ENCODE results near the gene SPRR4.

The SPRR4 gene

GRCh38 chr1:152953761-152954160 lies 16.7 kb upstream of the SPRR4 start:
- TF ChIP-seq CEBPB (IDR thresholded peaks at IDR 0.05) (no peak), REST (IDR thresholded peaks at IDR 0.05; ENCODE audit: low read depth) (no peak), EP300 (IDR thresholded peaks at IDR 0.05; ENCODE audit: borderline replicate concordance) (no peak), RAD21 (IDR thresholded peaks at IDR 0.05; ENCODE audit: low read depth) (no peak), MAX (IDR thresholded peaks at IDR 0.05) (no peak), NFIC (IDR thresholded peaks at IDR 0.05) (no peak), TAF1 (IDR thresholded peaks at IDR 0.05; ENCODE audit: low read depth) (no peak), EGR1 (IDR thresholded peaks at IDR 0.05) (no peak), TCF12 (IDR thresholded peaks at IDR 0.05; ENCODE audit: low read depth) (no peak), YY1 (IDR thresholded peaks at IDR 0.05; ENCODE audit: low read depth) (no peak), ZBTB7A (IDR thresholded peaks at IDR 0.05; ENCODE audit: low read depth) (no peak), FOXM1 (IDR thresholded peaks at IDR 0.05; ENCODE audit: borderline replicate concordance, low read depth) (no peak), CREB1 (IDR thresholded peaks at IDR 0.05; ENCODE audit: low read depth) (no peak), TEAD4 (IDR thresholded peaks at IDR 0.05) (no peak), USF1 (IDR thresholded peaks at IDR 0.05) (no peak)

GRCh38 chr1:152954436-152954835 lies 16.0 kb upstream of the SPRR4 start:
- TF ChIP-seq TCF12 (IDR thresholded peaks at IDR 0.05; ENCODE audit: low read depth), result no peak
- no peak for TF ChIP-seq EP300 (IDR thresholded peaks at IDR 0.05; ENCODE audit: borderline replicate concordance)
- TF ChIP-seq REST (IDR thresholded peaks at IDR 0.05; ENCODE audit: low read depth), result no peak
- TF ChIP-seq RAD21 (IDR thresholded peaks at IDR 0.05; ENCODE audit: low read depth), result no peak
- TF ChIP-seq FOXM1 (IDR thresholded peaks at IDR 0.05; ENCODE audit: borderline replicate concordance, low read depth), result no peak
- no peak for TF ChIP-seq CREB1 (IDR thresholded peaks at IDR 0.05; ENCODE audit: low read depth)
- no peak for TF ChIP-seq CEBPB (IDR thresholded peaks at IDR 0.05)
- no peak for TF ChIP-seq ZBTB7A (IDR thresholded peaks at IDR 0.05; ENCODE audit: low read depth)
- TF ChIP-seq EGR1 (IDR thresholded peaks at IDR 0.05), result no peak
- no peak for TF ChIP-seq TEAD4 (IDR thresholded peaks at IDR 0.05)
- no peak for TF ChIP-seq YY1 (IDR thresholded peaks at IDR 0.05; ENCODE audit: low read depth)
- TF ChIP-seq NFIC (IDR thresholded peaks at IDR 0.05), result no peak
- TF ChIP-seq TAF1 (IDR thresholded peaks at IDR 0.05; ENCODE audit: low read depth), result no peak
- TF ChIP-seq USF1 (IDR thresholded peaks at IDR 0.05), result no peak
- TF ChIP-seq MAX (IDR thresholded peaks at IDR 0.05), result no peak

- TF ChIP-seq RAD21 (IDR thresholded peaks at IDR 0.05; ENCODE audit: low read depth) (no peak), CEBPB (IDR thresholded peaks at IDR 0.05) (no peak)
Observed at GRCh38 chr1:152957561-152957960, 12.9 kb upstream of the SPRR4 start.

- TF ChIP-seq FOXM1 (IDR thresholded peaks at IDR 0.05; ENCODE audit: borderline replicate concordance, low read depth) (no peak), USF1 (IDR thresholded peaks at IDR 0.05) (no peak), CREB1 (IDR thresholded peaks at IDR 0.05; ENCODE audit: low read depth) (no peak), EP300 (IDR thresholded peaks at IDR 0.05; ENCODE audit: borderline replicate concordance) (no peak), EGR1 (IDR thresholded peaks at IDR 0.05) (no peak), TCF12 (IDR thresholded peaks at IDR 0.05; ENCODE audit: low read depth) (no peak)
Observed at GRCh38 chr1:152959273-152959672, 11.2 kb upstream of the SPRR4 start.

GRCh38 chr1:152959801-152960451 lies 10.5 kb upstream of the SPRR4 start:
- TF ChIP-seq FOXM1 (IDR thresholded peaks at IDR 0.05; ENCODE audit: borderline replicate concordance, low read depth), result no peak
- no peak for TF ChIP-seq EP300 (IDR thresholded peaks at IDR 0.05; ENCODE audit: borderline replicate concordance)
- TF ChIP-seq TAF1 (IDR thresholded peaks at IDR 0.05; ENCODE audit: low read depth), result no peak
- no peak for TF ChIP-seq MAX (IDR thresholded peaks at IDR 0.05)
- no peak for TF ChIP-seq USF1 (IDR thresholded peaks at IDR 0.05)
- no peak for TF ChIP-seq RAD21 (IDR thresholded peaks at IDR 0.05; ENCODE audit: low read depth)
- TF ChIP-seq EGR1 (IDR thresholded peaks at IDR 0.05), result no peak
- TF ChIP-seq TCF12 (IDR thresholded peaks at IDR 0.05; ENCODE audit: low read depth), result no peak
- no peak for TF ChIP-seq NFIC (IDR thresholded peaks at IDR 0.05)
- no peak for TF ChIP-seq REST (IDR thresholded peaks at IDR 0.05; ENCODE audit: low read depth)
- TF ChIP-seq TEAD4 (IDR thresholded peaks at IDR 0.05), result no peak

All from Ishikawa (cell line).